HG03457 (cell line): ENCODE data around the gene ADAMTS10.
"Not testable (repeated sequence)": the region's sequence is repeated elsewhere in the genome, so short reads cannot be mapped to it uniquely, and the experiment has no call there.

Experiments used
- ATAC-seq: cut with Tn5 transposase; IDR thresholded peaks from one replicate; pipeline ENCODE4 v1.9.1; 2021; ENCODE audit warnings: moderate number of reproducible peaks; ENCODE audit not compliant: unreplicated experiment

ADAMTS10 gene

GRCh38 chr19:8564866-8565265 lies 45.6 kb downstream of the ADAMTS10 start:
- ATAC-seq, result not testable (repeated sequence)

- no peak for ATAC-seq
Observed at GRCh38 chr19:8561075-8561764, 49.3 kb downstream of the ADAMTS10 start.

GRCh38 chr19:8558325-8558724 lies 52.2 kb downstream of the ADAMTS10 start:
- ATAC-seq, result no peak

GRCh38 chr19:8557642-8558238 lies 52.8 kb downstream of the ADAMTS10 start:
- no peak for ATAC-seq

GRCh38 chr19:8553729-8554128 lies 56.8 kb downstream of the ADAMTS10 start:
- ATAC-seq, result not testable (repeated sequence)

GRCh38 chr19:8552810-8553209 lies 57.7 kb downstream of the ADAMTS10 start:
- ATAC-seq, result no peak

- ATAC-seq, result no peak
Observed at GRCh38 chr19:8550070-8550469, 60.4 kb downstream of the ADAMTS10 start.

- no peak for ATAC-seq
Observed at GRCh38 chr19:8545743-8546142, 64.8 kb downstream of the ADAMTS10 start.

GRCh38 chr19:8544168-8544567 lies 66.3 kb downstream of the ADAMTS10 start:
- ATAC-seq, result no peak

GRCh38 chr19:8539621-8540149 lies 70.8 kb downstream of the ADAMTS10 start:
- ATAC-seq, result no peak

GRCh38 chr19:8537099-8537498 lies 73.4 kb downstream of the ADAMTS10 start:
- no peak for ATAC-seq

- ATAC-seq, result no peak
Observed at GRCh38 chr19:8536282-8536681, 74.2 kb downstream of the ADAMTS10 start.

GRCh38 chr19:8532225-8532624 lies 78.3 kb downstream of the ADAMTS10 start:
- no peak for ATAC-seq

GRCh38 chr19:8531470-8531869 lies 79.0 kb downstream of the ADAMTS10 start:
- ATAC-seq, result no peak
